Tongue (tissue), 2 donors: Measurements from ENCODE around the gene AKAP13. TPM values are rescaled to one million over a fixed set of nuclear protein-coding genes. Genes with fewer than 3 reads are reported as not detected.
A peak's percentile ranks its signal among the peaks of the same experiment; 100 is the strongest.

Experiments used
- DNase-seq: peaks from one replicate; pipeline ENCODE4 v3.0.0-alpha.2; 2015
- total RNA-seq: library from RNA; depleted of rRNA; stranded (reverse); fragments of >200 nt; gene quantifications from one replicate; pipeline ENCODE4 v1.2.3, GENCODE V29; 2014

Gene AKAP13
- total RNA-seq, 1 donor from 2014 or later, result 192 TPM

DNA sequence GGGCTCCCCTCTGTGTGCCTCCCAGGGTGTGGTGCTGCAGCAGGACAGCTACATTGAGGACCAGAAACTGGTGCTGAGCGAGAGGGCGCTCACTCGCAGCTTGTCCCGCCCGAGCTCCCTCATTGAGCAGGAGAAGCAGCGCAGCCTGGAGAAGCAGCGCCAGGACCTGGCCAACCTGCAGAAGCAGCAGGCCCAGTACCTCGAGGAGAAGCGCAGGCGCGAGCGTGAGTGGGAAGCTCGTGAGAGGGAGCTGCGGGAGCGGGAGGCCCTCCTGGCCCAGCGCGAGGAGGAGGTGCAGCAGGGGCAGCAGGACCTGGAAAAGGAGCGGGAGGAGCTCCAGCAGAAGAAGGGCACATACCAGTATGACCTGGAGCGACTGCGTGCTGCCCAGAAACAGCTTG is 360.6 kb downstream of the AKAP13 start:
- no peak for DNase-seq

DNA sequence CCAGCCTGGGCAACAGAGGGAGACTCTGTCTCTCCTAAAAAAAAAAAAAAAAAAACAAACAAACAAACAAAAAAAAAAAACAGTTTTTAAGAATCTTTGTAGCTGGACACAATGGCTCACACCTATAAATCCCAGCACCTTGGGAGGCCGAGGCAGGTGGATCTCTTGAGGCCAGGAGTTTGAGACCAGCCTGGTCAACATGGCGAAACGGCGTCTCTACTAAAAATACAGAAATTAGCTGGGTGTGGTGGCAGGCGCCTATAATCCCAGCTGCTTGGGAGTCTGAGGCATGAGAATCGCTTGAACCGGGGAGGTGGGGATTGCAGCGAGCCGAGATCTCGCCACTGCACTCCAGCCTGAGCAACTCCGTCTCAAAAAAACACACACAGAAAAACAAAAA is 361.3 kb downstream of the AKAP13 start:
- no peak for DNase-seq

DNA sequence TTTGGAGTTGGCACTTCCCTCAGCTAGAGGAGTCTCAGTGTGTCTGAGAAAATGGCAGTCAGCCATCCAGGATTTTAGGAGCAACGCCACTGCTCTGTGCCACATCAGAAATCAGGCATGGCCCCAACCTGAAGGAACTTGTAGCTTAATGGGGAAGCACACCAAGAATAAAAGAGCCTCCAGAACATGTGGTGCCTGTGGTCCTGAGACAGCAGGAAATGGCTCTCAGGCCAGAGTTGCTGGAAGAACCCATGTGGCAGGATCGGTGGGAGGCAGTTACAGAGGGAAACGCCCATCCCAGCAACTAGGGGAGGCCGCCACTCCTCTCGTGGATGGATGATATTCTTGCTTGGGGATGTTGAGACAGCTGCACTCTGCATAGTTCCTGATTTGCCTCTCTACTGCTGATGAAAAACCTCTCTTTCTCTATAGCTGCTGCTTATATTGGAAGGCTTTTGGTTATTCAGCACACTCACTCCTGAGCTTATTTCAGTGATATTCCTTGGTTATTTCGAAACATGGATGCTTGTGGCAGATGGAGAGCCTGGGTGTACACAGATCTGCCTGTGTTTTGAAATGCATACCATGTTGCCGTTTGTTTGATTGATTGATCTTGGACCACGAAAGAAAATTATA is 361.9 kb downstream of the AKAP13 start:
- peak; percentile 82 for DNase-seq

DNA sequence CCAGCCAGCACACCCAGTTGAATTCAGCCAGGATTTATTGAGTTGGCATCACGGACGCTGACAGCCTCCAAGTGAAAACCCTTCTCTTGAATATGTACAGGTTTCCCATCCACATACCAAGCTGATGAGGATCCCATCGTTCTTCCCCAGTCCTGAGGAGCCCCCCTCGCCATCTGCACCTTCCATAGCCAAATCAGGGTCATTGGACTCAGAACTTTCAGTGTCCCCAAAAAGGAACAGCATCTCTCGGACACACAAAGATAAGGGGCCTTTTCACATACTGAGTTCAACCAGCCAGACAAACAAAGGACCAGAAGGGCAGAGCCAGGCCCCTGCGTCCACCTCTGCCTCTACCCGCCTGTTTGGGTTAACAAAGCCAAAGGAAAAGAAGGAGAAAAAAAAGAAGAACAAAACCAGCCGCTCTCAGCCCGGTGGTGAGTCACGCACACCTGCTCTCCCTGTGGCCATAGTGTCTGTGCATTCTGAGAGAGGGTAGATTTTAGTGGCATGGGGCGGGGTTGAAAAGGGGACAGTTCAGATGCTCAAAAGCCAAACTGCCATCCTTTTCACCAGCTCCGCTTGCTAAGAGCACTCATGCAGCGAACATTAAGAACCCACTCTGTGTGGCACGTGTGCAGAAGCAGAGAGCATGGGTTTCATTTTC is 363.1 kb downstream of the AKAP13 start:
- DNase-seq, result no peak

DNA sequence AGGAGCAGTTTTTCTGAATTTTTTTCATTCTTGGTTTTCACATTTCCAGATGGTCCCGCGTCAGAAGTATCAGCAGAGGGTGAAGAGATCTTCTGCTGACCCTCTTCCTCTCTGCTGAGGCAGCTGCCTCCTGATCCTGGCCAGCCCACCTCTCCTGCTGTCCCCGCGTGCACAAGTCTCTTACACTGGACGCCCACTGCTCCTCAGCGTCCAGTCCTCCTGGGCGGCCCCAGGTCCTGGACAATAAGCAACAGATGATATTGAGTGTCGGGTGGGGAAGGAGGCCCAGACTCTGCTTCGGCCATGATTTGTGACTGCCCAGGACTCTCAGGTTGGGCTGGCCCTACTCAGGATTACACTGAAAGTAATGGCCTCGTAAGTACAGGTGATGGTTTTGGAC is 364.2 kb downstream of the AKAP13 start:
- no peak for DNase-seq

DNA sequence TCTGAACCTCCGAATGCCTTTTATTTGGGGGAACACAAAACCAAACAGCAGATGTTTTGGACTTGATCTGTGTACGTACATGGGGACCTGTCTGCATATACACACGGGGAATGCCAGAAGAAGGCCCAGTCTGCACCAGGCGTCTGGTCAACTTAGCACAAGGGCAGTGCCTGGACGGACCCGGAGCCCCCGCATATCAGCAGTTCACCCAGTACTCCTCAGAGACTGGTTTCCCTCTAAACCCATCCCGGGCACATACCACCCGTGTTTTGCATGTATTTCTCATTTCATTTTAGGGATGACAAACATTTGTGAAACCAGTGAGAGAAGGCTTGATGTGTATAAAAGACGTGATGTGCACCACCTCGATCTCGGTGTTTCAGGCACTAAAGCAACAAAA is 364.6 kb downstream of the AKAP13 start:
- no peak for DNase-seq

DNA sequence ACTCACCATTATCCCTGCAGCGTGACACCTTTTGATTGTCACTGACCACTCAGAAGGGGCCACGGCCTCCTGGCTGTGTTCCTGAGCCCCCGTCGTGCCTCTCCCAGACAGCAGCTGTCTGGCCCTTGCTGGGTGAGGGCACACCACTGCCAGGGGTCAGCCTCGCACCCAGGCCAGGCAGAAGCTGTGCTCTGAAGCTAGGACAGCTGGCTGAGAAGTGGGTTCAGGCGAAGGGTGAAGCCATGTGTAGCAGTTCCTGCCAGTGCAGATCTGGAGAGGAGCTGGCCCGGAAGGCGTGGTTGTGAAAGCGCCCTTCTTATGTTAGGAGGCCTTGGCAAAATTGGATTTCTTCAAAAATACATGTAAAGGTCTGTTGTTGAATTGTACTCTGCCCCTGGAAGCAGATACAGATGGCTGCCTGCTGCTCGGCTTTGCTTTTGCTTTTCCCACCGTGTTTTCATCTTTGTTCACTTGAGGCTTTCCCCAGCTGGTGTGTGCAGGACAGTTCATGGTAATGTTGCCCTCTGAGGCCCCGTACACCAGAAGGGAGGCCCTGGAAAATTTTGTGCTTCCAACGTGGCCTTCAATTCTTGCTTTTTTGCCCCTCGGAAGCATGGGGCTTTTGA is 365.2 kb downstream of the AKAP13 start:
- DNase-seq, result no peak

DNA sequence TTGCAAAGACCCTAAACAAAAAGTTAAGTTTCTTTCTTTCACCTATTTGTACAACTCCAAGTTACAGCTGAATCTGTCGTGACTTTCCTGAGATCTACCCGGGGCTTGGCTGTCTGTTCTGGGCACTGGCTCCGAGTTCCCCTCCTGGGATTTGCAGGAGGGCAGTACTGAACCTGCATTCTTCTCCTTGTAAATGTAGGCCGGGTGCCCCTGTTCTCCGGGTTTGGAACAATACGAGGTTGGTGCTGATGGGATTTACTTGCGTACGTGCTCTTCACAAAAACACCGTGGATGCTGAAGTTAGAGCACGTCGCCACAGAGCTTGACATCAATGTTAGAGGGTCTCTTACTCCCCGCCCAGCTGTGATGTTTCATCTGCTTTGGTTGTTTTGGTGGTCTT is 366.2 kb downstream of the AKAP13 start:
- no peak for DNase-seq

DNA sequence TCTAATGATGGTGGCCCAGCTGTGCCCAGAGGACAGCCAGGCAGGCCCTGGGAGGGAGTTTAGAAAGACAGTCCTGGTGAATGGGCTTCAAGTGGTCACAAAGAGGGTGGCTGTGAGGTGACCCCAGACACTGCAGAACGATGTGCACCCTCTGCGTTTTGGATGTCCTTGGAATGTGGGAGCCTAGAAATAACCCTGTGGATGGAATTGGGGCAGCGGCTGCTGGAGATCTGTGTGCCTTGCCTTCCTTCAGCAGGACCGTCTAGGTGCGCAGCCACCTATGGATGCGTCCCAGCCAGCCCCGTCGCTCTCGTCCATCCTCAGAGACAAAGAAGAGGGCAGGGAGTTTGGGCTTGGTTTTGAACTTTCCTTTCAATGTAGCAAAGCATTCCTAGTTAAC is 367.8 kb downstream of the AKAP13 start:
- DNase-seq, result no peak

DNA sequence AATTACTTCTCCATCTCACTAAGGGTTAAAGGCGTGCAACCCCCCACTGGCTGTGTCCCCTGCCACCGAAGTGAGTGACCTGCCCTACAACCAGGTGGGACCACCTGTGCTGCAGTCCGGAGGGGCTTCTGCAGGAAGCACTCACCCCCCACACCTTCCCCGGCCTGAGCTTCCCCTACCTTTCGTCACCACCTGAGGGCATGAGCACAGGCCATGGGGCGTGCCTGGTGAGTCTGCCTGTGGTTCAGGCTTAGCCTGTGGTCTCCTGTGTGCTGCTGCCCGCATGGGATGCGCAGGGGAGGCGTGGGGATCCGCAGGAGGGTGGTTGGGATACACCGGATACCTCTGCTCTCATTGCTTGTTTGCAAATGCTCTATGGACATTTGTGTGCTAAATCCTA is 368.3 kb downstream of the AKAP13 start:
- DNase-seq, result no peak

DNA sequence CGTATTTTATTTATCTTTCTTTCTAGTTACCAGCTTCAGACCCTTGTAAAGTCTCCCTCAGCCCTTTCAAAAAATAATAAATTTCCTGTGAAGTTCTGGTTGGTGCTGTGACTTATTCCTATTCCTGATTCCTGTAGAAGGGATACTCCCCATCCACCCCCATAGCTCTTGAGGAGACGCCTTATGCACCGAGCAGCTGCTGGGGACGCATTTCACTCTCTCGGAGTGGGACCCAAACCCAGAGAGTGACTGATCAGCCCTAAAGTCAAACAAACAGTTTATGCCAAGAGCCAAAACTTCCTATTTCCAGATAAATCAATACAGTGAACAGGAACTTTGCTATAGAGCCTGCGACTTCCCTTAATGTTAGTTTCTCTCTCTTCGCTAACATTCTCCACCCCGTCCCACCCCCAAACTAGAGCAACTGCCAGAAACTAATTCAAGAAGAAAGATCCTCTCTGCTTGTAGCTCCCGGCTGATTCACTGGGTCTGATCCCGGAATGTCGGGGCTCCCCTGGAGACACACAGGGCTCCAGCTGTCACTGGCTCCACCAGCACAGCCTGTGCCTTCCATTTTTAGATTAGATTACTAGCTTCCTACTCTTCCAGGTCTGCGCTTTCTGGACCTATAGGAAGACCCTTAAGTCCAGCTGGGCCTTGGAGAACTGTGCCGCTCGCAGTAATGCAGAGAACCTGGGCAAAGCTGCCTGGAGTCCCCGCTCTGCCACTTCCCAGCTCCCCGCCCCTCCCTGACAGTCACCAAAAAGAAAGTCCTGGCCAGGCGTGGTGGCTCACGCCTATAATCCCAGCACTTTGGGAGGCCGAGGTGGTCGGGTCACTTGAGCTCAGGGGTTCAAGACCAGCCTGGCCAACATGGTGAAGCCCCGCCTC is 369.1 kb downstream of the AKAP13 start:
- DNase-seq, result peak; percentile 94

DNA sequence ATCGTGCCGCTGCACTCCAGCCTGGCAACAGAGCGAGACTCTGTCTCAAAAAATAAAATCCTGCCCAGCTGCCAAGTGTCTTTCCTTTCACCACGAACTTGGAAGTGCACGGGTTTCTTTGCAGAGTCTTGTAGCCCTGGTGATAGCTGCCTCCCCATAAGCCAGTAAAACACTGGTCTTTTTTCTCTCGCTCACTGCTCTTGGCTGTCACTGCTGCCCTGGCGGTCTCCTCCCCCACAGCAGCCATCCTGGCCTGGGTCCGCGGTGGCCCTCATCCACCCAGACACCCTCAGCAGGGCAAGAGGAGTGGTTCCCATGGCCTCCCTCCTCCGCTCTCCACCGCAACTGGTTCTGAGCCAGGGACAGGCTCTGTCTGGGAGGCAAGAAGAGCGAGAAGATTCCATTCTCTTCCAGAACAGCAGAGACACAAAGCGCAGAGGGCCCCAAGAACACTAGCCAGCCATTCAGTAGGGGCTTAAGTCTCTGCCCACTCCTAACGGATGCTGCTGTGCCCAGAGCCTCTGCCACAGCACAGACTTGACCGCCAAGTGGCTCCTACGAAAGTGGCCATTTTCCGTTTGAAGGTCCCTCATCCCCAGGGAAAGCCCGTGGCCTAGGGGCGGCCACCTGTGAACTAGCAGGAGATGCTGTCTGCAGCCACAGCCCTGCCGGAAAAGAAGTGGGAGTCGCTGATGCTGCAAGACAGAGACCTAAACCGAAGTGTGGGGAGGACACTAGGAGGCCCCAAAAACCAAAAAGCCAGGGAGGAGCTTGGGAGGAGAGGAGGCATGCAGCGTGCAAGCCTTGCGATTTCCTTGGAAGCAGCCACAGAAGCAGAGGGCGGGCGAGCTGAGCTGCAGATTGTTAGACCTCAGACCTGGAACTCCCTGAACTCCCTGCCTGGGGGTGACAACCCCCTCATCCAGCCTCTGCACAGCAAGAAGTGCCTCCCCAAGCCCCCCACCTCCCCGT is 370.2 kb downstream of the AKAP13 start:
- peak; percentile 89 for DNase-seq

DNA sequence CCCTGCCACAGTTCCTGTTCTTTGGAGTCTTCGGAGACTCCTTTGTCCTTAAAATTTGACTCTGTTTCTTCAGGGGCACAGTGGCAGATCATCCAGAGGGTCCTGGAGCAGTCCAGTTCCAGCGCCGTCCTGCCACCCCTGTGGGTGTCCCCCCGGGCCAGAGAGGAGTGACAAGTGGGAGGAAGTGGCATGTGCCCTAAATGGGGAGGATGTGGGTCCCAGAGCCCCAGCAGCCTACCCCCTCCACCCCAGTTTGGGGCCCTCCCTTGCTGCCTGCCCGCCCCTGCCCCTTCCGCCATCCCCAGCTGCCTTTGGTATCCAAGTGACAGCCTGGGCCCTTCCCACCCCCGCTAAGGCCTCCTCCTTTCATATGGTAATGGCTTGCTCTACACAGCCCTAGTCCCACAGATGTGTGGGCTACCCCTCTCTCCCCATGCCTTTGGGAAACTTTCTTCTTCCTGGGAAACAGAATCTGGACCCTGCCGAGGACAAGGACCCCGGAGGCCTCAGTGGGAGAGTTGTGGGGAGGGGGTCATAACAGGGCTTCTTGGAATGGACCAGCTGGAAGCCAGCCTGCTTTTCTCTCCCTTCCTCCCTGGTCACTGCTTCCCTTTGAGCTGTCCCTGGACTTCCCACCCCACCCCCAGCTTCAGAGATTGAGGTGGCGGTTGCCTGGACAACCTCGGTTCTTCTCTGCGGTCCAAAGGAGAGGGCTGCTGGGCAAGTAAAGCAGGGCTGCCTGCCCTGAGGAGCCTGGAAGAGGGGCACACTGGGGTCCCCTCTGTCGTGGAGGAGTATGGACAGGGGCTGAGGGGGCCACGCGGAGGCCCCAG is 371.1 kb downstream of the AKAP13 start:
- peak; percentile 69 for DNase-seq

DNA sequence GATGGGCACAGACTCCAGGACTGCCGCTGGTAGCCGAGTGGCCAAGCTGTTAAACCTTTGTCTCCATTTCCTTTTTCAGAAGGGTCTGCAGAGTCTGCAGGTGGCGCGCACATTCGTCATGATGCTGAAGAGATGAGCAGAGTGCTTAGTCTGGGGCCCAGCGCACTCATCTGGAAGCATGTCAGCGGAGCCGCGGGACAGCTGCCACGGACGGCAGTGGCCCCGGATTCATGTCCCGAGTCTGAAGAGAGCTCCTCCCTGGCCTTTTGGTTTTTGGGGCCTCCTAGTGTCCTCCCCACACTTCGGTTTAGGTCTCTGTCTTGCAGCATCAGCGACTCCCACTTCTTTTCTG is 371.7 kb downstream of the AKAP13 start:
- DNase-seq, result peak; percentile 65

DNA sequence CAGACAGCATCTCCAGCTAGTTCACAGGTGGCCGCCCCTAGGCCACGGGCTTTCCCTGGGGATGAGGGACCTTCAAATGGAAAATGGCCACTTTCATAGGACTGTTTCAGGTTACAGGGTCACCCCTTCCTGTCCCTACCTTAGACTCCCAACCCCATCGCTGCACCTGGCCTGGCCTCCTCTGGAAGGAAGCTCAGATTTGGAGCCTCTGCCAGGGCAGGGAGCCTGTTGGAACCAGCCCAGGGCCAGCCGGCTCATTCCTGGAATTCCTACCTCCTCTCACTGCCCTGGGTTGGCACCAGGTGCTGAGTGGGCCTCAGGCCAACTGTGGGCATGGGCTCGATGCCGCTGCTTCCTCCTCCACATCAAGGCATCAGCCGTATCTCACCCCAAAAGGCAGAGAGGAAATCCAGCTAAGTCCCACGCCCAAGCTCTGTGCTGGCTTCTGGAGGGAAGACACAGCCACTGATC is 372.1 kb downstream of the AKAP13 start:
- peak; percentile 69 for DNase-seq

DNA sequence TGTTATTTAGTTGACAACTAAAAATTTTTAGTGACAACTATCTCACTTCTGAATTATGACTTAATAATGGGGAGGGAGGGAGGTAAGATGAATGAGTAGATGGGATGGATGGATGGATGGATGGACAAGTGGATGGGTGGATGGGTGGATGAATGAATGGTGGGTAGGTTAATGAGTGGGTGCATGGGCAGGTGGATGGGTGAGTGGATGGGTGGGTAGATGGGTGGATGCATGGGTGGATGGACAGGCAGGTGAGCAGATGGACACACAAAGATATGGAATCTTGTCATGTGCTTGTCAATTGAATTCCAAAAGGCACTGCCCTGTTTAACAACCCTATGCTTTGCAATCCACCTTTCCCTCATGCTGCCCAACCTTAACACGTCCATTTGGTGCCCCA is 372.9 kb downstream of the AKAP13 start:
- DNase-seq, result no peak

DNA sequence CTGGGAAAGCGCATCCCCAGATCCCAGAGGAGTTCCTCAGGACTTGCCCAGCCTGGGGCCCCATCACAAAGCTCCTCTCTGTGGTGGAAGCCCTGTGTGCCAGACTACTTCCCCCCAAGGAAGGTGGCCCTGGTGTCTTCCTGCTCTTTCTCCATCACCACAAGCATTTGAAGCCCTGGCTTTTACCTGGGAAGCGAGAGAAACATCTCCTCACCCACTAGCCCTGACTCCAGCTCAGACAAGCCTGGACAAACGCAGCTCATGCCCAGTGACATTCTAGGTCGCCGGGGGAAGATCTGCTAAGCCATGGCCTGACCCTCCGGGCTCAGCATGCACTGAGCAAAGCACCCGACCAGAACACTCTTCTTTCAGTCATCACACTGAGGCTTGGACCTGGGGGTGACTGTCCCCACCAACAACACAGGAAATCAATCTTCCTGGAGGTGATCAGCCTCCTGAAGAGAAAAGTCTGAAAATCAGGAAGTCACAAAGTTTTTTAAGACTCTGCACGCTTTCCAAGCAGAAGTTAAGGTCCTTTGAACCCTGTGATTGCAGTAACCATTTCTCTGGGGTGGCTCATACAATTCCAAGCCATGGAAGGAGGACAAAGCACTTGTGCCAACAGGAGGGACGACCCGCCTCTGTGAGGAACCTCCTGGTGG is 373.5 kb downstream of the AKAP13 start:
- no peak for DNase-seq

DNA sequence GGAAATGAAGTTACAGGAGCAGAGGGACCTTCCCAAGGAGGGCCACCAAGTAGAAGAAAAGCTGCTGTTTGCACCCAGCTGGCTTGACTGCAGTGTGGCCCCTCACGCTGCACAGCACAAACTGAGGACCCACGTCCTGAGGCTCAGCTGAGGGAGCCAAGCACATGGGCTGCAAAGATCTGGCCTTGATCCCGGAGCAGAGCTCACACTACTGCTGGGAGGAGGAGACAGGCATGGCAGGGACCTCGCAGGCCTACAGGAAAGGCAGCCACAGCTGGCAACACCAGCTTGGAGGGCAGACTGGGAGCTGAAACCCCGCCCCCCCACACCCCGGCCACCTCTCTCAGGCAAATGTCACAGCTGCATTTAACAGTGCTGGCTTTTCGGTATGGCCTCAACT is 374.6 kb downstream of the AKAP13 start:
- peak; percentile 93 for DNase-seq

DNA sequence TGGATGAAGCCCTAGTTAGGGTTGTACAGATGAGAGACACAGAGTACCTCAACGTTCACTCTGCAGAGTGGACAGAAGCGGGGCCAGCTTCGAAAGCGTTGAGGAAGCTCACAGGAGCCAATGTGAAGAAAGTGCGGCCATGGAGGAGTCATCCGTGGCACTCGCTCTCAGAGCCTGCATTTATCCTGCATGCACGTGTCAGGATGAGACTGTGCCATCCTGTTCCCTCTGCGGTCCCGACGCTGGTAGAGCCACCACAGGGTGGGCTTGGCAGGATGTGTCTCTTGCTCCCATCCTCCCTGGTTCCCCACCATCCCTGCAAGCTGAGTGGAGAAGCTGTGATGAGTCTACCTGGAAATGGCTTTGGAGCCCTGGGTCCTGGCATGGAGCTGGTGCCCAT is 375.1 kb downstream of the AKAP13 start:
- no peak for DNase-seq

DNA sequence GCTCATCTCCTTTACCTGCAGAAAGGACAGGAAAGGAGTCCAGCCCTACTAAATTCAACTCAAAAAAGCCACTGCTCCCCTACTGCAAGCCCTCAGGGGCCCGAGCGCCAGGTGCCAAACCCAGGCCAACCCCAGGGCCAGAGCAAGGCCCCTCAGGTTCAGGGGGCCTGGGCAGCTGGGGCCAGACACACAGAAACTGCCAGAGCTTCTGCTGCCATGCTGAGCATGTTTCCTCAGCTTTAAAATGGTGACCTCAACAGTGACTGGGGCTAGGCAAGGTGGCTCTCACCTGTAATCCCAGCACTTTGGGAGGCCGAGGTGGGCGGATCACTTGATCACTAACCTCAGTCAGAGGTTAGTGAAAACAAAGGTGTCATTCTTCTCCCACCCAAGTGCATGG is 375.5 kb downstream of the AKAP13 start:
- DNase-seq, result no peak
